OCI-LY3 (cell line): ENCODE data around the gene PSENEN.
A peak's percentile ranks its signal among the peaks of the same experiment; 100 is the strongest.

Source experiments
- EZH2phosphoT487 ChIP-seq: fragments of 200-600 bp; shearing (Covaris generic); IDR thresholded peaks from 2 replicates; pipeline ENCODE4 v1.6.1; 2018; ENCODE audit warnings: antibody characterized with exemption, mixed run types, low read depth
- TF ChIP-seq, protein P1 (sequence below): fragments of 200-600, 300-600 bp; sonication (generic); IDR thresholded peaks from 2 replicates; pipeline ENCODE4 v1.5.1; 2014; ENCODE audit warnings: antibody characterized with exemption, low read length, low read depth

DNA sequence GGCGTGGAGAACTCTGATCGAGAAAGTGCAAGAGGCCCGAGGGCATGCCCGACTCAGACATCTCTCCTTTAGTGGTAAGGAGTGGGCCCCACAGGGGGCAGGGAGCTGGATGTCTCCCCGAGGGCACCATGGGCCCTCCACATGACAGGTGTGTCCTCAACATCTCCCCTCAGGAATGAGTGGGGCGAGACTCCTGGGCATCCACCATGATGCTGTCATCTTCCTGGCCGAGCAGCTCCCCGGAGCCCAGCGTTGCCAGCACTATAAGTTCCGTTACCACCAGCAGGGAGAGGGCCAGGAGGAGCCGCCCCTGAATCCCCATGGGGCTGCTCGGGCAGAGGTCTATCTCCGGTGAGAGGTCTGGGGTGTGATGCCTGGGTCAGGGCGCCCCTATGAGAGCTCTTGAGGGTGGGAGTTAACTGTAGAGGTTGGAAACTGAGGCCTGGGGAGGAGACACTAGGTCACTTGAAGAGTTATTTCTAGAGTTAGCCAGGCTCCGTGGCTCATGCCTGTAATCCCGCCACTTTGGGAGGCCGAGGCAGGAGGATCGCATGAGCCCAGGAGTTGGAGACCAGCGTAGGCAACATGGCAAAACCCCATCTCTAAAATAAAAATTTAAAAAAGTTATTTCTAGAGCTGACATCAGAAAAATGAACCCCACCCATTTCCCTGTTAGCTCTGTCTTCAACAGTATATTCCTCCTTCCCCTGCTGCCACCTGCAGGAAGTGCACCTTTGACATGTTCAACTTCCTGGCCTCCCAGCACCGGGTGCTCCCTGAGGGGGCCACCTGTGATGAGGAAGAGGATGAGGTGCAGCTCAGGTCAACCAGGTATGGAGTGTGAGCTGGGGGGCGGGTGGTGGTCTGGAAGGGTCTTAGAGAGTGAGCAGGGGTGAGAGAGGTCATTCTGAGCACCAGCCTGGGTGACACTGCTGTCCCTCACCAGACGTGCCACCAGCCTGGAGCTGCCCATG, 8.3 kb upstream of the PSENEN start:
- TF ChIP-seq, protein P1, sequence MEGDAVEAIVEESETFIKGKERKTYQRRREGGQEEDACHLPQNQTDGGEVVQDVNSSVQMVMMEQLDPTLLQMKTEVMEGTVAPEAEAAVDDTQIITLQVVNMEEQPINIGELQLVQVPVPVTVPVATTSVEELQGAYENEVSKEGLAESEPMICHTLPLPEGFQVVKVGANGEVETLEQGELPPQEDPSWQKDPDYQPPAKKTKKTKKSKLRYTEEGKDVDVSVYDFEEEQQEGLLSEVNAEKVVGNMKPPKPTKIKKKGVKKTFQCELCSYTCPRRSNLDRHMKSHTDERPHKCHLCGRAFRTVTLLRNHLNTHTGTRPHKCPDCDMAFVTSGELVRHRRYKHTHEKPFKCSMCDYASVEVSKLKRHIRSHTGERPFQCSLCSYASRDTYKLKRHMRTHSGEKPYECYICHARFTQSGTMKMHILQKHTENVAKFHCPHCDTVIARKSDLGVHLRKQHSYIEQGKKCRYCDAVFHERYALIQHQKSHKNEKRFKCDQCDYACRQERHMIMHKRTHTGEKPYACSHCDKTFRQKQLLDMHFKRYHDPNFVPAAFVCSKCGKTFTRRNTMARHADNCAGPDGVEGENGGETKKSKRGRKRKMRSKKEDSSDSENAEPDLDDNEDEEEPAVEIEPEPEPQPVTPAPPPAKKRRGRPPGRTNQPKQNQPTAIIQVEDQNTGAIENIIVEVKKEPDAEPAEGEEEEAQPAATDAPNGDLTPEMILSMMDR, result peak; percentile 25
- no peak for TF ChIP-seq EZH2phosphoT487
